ENCODE results near the gene NEUROD1. TPM values are rescaled to one million over a fixed set of nuclear protein-coding genes. Genes with fewer than 3 reads are reported as not detected.

The NEUROD1 gene
- polyA plus RNA-seq, 1 experiment = not detected

DNA sequence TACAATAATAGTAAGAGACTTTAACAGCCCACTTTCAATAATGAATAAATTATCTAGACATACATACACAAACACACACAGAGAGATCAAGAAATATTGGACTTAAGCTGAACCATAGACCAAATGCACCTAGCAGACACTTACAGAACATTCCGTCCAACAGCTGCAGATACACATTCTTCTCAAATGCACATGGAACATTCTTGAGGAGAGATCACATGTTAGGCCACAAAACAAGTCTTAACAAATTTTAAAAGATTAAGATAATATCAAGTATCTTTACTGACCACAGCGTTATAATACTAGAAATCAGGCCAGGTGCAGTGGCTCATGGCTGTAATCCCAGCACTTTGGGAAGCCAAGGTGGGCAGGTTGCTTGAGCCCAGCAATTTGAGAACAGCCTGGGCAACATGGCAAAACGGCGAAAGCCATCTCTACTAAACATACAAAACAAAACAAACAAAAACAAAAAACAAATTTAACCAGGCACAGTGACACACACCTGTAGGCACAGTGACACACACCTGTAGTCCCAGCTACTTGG lies 30.8 kb downstream of the NEUROD1 start:
- DNase-seq (ENCODE audit: low read depth) = no peak
- ChIA-PET POLR2A (no interaction called here), CTCF (no interaction called here)
- Histone ChIP-seq H3K36me3 (ENCODE audit: control insufficient read depth, insufficient read depth, low read length) (no peaks in the 10 kb centered on the region), H3K27me3 (ENCODE audit: control insufficient read depth, insufficient read depth, low read length) (peaks cover 2% of the 10 kb centered on the region), H3K4me3 (ENCODE audit: low read depth, low read length) (no peak overlapping the region)
- TF ChIP-seq CTCF (IDR thresholded peaks at IDR 0.05; ENCODE audit: insufficient read depth, low read depth, low read length) = no peak

DNA sequence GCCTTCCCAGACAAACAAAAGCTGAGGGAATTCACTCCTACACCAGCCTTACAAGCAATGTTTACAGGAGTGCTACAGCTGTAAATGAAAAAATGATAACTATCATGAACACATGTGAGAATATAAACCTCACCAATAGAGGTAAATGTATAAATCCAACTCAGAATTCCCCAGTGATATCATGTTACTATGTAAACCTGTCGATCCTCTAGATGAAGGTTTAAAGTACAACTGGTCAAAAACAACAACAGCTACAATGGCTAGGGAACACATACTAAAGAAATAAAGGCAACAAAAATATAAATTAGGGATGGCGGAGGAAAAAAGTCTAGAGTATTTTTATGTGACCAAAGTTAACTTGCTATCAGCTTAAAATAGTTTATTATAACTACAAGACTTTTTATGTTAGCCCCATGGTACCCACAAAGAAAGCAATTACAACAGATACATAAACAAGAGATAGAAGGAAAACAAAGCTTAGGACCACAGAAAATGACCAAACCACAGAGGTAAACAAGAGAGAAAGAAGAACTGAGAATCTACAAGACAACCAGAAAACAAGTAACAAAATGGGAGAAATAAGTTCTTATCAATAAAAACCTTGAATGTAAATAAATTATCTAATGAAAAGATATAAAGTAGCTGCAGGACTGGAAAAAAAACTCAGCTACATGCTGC lies 31.7 kb downstream of the NEUROD1 start:
- no peak for DNase-seq (ENCODE audit: low read depth)
- peaks cover 2% of the 10 kb centered on the region for H3K27me3 ChIP-seq (ENCODE audit: control insufficient read depth, insufficient read depth, low read length)
- ChIA-PET CTCF (interaction anchor here (0.6 kb wide), 1 partner anchor 1203 kb away, joined by 3 read pairs; no protein-coding TSS in a partner anchor), POLR2A (no interaction called here)
- no peak overlapping the region for H3K4me3 ChIP-seq (ENCODE audit: low read depth, low read length)
- H3K36me3 ChIP-seq (ENCODE audit: control insufficient read depth, insufficient read depth, low read length) = no peaks in the 10 kb centered on the region
- no peak for TF ChIP-seq CTCF (IDR thresholded peaks at IDR 0.05; ENCODE audit: insufficient read depth, low read depth, low read length)

DNA sequence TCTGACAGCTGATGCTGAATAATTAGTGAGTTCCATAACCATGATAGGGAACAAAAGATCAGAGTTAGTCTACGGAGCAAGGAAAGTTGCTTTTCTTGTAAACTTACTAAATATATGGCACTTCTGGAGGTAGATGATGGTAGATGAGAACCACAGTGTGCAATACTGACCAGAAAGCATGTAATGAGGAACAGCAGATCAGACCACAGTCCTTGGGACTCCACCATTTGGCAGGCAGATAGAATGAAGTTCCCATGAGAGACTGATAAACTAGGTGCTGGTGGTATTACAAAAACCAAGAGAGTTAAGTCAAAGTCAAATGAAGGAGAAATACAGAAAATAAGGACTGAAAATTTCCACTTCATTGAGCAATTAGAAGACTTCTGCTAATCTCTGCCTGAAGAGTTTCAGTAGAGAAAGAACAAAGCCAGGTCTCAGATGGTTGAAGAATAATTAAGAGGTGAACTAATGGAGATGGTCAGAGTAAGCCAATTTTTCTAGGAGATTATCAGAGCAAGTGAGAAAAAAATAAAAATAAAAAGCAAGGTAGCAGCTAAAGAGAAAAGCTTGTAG lies 33.8 kb downstream of the NEUROD1 start:
- TF ChIP-seq CTCF (IDR thresholded peaks at IDR 0.05; ENCODE audit: insufficient read depth, low read depth, low read length) = no peak
- CTCF ChIA-PET = no interaction called here

DNA sequence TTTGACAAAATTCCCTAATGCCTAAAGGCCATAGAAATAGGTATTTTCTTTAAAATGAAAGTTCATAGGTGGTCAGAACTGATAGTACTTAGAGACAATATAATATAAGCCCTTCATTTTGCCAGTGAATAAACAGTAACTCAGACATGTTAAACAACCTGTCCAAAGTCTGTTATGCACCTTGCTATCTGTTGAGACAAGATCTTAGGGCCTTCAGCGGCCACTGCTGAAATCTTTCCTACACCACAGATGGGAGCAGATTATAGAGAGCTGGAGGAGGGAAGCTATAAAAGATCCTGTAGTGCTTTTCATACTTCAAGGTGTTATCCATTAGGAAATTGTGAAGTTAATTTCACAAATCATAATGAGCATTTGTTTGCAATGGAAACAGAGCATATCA lies 37.2 kb downstream of the NEUROD1 start:
- no peak for TF ChIP-seq CTCF (IDR thresholded peaks at IDR 0.05; ENCODE audit: insufficient read depth, low read depth, low read length)
- H3K36me3 ChIP-seq (ENCODE audit: control insufficient read depth, insufficient read depth, low read length) = no peaks in the 10 kb centered on the region
- no peak for DNase-seq (ENCODE audit: low read depth)
- POLR2A ChIA-PET = no interaction called here
- peaks cover 2% of the 10 kb centered on the region for H3K27me3 ChIP-seq (ENCODE audit: control insufficient read depth, insufficient read depth, low read length)
- H3K4me3 ChIP-seq (ENCODE audit: low read depth, low read length) = no peak overlapping the region
- CTCF ChIA-PET = no interaction called here

More for the DNA sequence above, 33.8 kb downstream of the NEUROD1 start:
- DNase-seq (ENCODE audit: low read depth) = no peak
- peaks cover 2% of the 10 kb centered on the region for H3K27me3 ChIP-seq (ENCODE audit: control insufficient read depth, insufficient read depth, low read length)
- no peaks in the 10 kb centered on the region for H3K36me3 ChIP-seq (ENCODE audit: control insufficient read depth, insufficient read depth, low read length)
- POLR2A ChIA-PET = no interaction called here
- no peak overlapping the region for H3K4me3 ChIP-seq (ENCODE audit: low read depth, low read length)

DNA sequence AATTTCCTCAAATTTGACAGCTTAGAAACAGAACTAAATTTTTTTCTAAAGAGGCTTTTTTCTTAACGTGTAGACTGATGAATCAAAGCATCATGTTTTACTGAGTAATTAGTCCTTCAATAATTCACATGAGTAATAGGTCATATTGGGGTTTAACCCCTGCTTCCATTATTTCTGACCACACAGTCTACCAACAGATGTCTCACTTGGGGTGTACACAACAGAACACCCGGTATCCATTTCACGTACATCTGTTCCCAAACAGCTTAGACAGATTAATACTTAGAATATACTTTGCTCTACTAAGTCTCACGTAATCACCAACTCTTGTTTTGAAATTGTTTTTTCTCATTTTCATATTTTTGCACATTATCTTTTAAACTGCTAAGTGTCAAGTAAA lies 38.2 kb downstream of the NEUROD1 start:
- ChIA-PET POLR2A (no interaction called here), CTCF (interaction anchor here (0.8 kb wide), 1 partner anchor 57 kb away, joined by 3 read pairs; no protein-coding TSS in a partner anchor)
- H3K27me3 ChIP-seq (ENCODE audit: control insufficient read depth, insufficient read depth, low read length) = peaks cover 2% of the 10 kb centered on the region
- H3K36me3 ChIP-seq (ENCODE audit: control insufficient read depth, insufficient read depth, low read length) = no peaks in the 10 kb centered on the region
- no peak for TF ChIP-seq CTCF (IDR thresholded peaks at IDR 0.05; ENCODE audit: insufficient read depth, low read depth, low read length)
- no peak overlapping the region for H3K4me3 ChIP-seq (ENCODE audit: low read depth, low read length)
- no peak for DNase-seq (ENCODE audit: low read depth)
